NB4 (cell line): ENCODE measurements around the gene PRDM1.

ENCODE experiments used
- MYC ChIP-seq: IDR thresholded peaks from 2 replicates; pipeline ENCODE4 v1.6.1; 2011; ENCODE audit warnings: low read depth, low read length
- POLR2A ChIP-seq: IDR thresholded peaks from 2 replicates; pipeline ENCODE4 v1.6.1; 2011; ENCODE audit warnings: mild to moderate bottlenecking; ENCODE audit not compliant: insufficient read length; ENCODE audit errors: extremely low read depth
- TF ChIP-seq, protein P1 (sequence below): IDR thresholded peaks from one replicate; pipeline ENCODE4 v1.5.1; 2012; ENCODE audit warnings: low read depth, low read length
- TF ChIP-seq, protein P2 (sequence below): IDR thresholded peaks from 2 replicates; pipeline ENCODE4 v1.6.1; 2011; ENCODE audit warnings: low read depth, low read length

DNA sequence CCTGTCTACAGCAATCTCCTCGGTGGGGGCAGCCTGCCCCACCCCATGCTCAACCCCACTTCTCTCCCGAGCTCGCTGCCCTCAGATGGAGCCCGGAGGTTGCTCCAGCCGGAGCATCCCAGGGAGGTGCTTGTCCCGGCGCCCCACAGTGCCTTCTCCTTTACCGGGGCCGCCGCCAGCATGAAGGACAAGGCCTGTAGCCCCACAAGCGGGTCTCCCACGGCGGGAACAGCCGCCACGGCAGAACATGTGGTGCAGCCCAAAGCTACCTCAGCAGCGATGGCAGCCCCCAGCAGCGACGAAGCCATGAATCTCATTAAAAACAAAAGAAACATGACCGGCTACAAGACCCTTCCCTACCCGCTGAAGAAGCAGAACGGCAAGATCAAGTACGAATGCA, 19.4 kb downstream of the PRDM1 start:
- no peak for TF ChIP-seq POLR2A
- TF ChIP-seq, protein P1, sequence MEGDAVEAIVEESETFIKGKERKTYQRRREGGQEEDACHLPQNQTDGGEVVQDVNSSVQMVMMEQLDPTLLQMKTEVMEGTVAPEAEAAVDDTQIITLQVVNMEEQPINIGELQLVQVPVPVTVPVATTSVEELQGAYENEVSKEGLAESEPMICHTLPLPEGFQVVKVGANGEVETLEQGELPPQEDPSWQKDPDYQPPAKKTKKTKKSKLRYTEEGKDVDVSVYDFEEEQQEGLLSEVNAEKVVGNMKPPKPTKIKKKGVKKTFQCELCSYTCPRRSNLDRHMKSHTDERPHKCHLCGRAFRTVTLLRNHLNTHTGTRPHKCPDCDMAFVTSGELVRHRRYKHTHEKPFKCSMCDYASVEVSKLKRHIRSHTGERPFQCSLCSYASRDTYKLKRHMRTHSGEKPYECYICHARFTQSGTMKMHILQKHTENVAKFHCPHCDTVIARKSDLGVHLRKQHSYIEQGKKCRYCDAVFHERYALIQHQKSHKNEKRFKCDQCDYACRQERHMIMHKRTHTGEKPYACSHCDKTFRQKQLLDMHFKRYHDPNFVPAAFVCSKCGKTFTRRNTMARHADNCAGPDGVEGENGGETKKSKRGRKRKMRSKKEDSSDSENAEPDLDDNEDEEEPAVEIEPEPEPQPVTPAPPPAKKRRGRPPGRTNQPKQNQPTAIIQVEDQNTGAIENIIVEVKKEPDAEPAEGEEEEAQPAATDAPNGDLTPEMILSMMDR: no peak
- TF ChIP-seq, protein P2, sequence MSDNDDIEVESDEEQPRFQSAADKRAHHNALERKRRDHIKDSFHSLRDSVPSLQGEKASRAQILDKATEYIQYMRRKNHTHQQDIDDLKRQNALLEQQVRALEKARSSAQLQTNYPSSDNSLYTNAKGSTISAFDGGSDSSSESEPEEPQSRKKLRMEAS: no peak
- TF ChIP-seq MYC: no peak
